Measurements from ENCODE around the gene PRRX1.

DNA sequence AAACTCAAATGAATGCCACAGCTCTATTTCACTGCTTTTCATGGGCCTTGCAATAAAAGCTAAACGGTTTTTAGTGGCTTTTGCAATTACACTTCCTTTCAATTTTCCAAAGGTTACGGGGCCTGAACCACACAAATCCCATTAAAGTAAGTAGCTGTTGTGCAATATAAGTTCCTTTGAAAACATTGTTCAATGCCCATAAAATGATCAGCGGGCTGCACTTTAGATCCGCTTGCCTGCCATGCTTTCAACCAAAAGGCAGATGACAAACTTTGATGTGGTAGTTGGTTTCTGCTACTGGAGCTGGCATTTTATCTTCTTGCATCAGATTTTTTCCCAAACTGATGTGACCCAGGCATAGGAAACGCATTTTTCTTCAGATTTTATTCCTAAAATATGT is 50.2 kb downstream of the PRRX1 start:
- TF ChIP-seq, protein P1, sequence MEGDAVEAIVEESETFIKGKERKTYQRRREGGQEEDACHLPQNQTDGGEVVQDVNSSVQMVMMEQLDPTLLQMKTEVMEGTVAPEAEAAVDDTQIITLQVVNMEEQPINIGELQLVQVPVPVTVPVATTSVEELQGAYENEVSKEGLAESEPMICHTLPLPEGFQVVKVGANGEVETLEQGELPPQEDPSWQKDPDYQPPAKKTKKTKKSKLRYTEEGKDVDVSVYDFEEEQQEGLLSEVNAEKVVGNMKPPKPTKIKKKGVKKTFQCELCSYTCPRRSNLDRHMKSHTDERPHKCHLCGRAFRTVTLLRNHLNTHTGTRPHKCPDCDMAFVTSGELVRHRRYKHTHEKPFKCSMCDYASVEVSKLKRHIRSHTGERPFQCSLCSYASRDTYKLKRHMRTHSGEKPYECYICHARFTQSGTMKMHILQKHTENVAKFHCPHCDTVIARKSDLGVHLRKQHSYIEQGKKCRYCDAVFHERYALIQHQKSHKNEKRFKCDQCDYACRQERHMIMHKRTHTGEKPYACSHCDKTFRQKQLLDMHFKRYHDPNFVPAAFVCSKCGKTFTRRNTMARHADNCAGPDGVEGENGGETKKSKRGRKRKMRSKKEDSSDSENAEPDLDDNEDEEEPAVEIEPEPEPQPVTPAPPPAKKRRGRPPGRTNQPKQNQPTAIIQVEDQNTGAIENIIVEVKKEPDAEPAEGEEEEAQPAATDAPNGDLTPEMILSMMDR (conservative IDR thresholded peaks at IDR 0.05 in 1 of 2, IDR thresholded peaks at IDR 0.05 in 1 of 2; ENCODE audit: extremely low read depth in 1 of 2, insufficient read depth in 1 of 2, low read depth in 1 of 2, low read length in 2 of 2) = no peak
- no peak for TF ChIP-seq EZH2 (IDR thresholded peaks at IDR 0.05; ENCODE audit: borderline replicate concordance, low read length)
